GM23338 (cell line): Measurements from ENCODE around the gene NKAPL. TPM values are rescaled to one million over a fixed set of nuclear protein-coding genes. Genes with fewer than 3 reads are reported as not detected.

Experiments used
- ATAC-seq: fragments of 200-7000 bp; cut with Tn5 transposase; 3 replicates; pipeline ENCODE4 v1.9.1; 2020
- DNase-seq: peaks from one replicate; pipeline ENCODE4 v3.0.0-alpha.2; 2015; ENCODE audit warnings: low spot score
- H2AFZ ChIP-seq: fragments of 200-600 bp; sonication (generic); 2 replicates; pipeline ENCODE4 v1.8.0; 2016; ENCODE audit warnings: antibody characterized with exemption, mild to moderate bottlenecking, moderate library complexity
- H3F3A ChIP-seq: fragments of 200-600 bp; sonication (generic); replicated peaks from 2 replicates; pipeline ENCODE4 v1.8.0; 2017; ENCODE audit warnings: antibody characterized with exemption, mixed run types, low read depth
- H3K27ac ChIP-seq: fragments of 200-600 bp; sonication (generic); 2 replicates; pipeline ENCODE4 v1.6.1; 2016; ENCODE audit warnings: low read depth
- H3K27me3 ChIP-seq: fragments of 200-600 bp; sonication (generic); 2 replicates; pipeline ENCODE4 v1.8.0; 2016; ENCODE audit warnings: mild to moderate bottlenecking, mixed run types, moderate library complexity; ENCODE audit not compliant: insufficient read depth
- H3K36me3 ChIP-seq: fragments of 200-600 bp; sonication (generic); 2 replicates; pipeline ENCODE4 v1.8.0; 2016; ENCODE audit warnings: mild to moderate bottlenecking; ENCODE audit not compliant: insufficient read depth
- H3K4me1 ChIP-seq: fragments of 200-600 bp; sonication (generic); 2 replicates; pipeline ENCODE4 v1.8.0; 2016; ENCODE audit warnings: mild to moderate bottlenecking, moderate library complexity; ENCODE audit not compliant: insufficient read depth
- H3K4me2 ChIP-seq: fragments of 200-600 bp; sonication (generic); 2 replicates; pipeline ENCODE4 v1.7.1; 2017; ENCODE audit warnings: mixed run types
- H3K4me3 ChIP-seq: fragments of 200-600 bp; sonication (generic); 2 replicates; pipeline ENCODE4 v1.6.1; 2016; ENCODE audit warnings: mixed run types
- H3K79me2 ChIP-seq: fragments of 200-600 bp; sonication (generic); replicated peaks from 2 replicates; pipeline ENCODE4 v1.8.0; 2017; ENCODE audit warnings: mild to moderate bottlenecking; ENCODE audit not compliant: insufficient read depth
- H3K9me2 ChIP-seq: fragments of 200-600 bp; sonication (generic); 2 replicates; pipeline ENCODE4 v1.8.0; 2017; ENCODE audit not compliant: insufficient read depth
- H4K20me1 ChIP-seq: fragments of 200-600 bp; sonication (generic); replicated peaks from 2 replicates; pipeline ENCODE4 v1.8.0; 2017; ENCODE audit warnings: mild to moderate bottlenecking; ENCODE audit not compliant: insufficient read depth
- H3K27ac Mint-ChIP-seq: 2 replicates; pipeline ENCODE4 v1.8.0; 2020; ENCODE audit warnings: inconsistent platforms, mild to moderate bottlenecking, moderate library complexity, mixed read lengths
- H3K27me3 Mint-ChIP-seq: 3 replicates; pipeline ENCODE4 v1.8.0; 2022; ENCODE audit warnings: low read depth, mild to moderate bottlenecking, moderate library complexity, mixed read lengths, inconsistent platforms; ENCODE audit not compliant: insufficient read depth, poor library complexity
- H3K36me3 Mint-ChIP-seq: 3 replicates; pipeline ENCODE4 v1.8.0; 2021; ENCODE audit warnings: low read depth, mild to moderate bottlenecking, inconsistent platforms, moderate library complexity, mixed read lengths
- H3K4me1 Mint-ChIP-seq: 3 replicates; pipeline ENCODE4 v1.8.0; 2020; ENCODE audit warnings: mild to moderate bottlenecking, inconsistent platforms, mixed read lengths
- H3K4me3 Mint-ChIP-seq: 3 replicates; pipeline ENCODE4 v1.8.0; 2021; ENCODE audit warnings: moderate library complexity, mild to moderate bottlenecking, inconsistent platforms, mixed read lengths
- H3K9me3 Mint-ChIP-seq: 3 replicates; pipeline ENCODE4 v1.8.0; 2020; ENCODE audit warnings: moderate library complexity, mild to moderate bottlenecking, inconsistent platforms, mixed read lengths
- CTCF ChIP-seq, 2 experiments: fragments of 200-600 bp in 1 of 2; sonication (generic) in 1 of 2; conservative IDR thresholded peaks; 2 replicates each; pipeline versions ENCODE4 v1.5.1 to v1.6.1; 2016 to 2017; ENCODE audit warnings: antibody characterized with exemption in 2 of 2, low read depth in 2 of 2, mild to moderate bottlenecking in 2 of 2, moderate library complexity in 1 of 2
- ETS1 ChIP-seq: IDR thresholded peaks from 2 replicates; pipeline ENCODE4 v1.6.1; 2016; ENCODE audit warnings: antibody characterized with exemption
- NANOG ChIP-seq: IDR thresholded peaks from 2 replicates; pipeline ENCODE4 v1.6.1; 2016; ENCODE audit warnings: antibody characterized with exemption, borderline replicate concordance
- POLR2AphosphoS5 ChIP-seq: IDR thresholded peaks from 2 replicates; pipeline ENCODE4 v1.6.1; 2016; ENCODE audit warnings: antibody characterized with exemption, low read depth
- REST ChIP-seq: IDR thresholded peaks from one replicate; pipeline ENCODE4 v1.6.1; 2018; ENCODE audit warnings: antibody characterized with exemption; ENCODE audit not compliant: unreplicated experiment
- STAT1 ChIP-seq: IDR thresholded peaks from one replicate; pipeline ENCODE4 v1.6.1; 2016; ENCODE audit warnings: antibody characterized with exemption; ENCODE audit not compliant: unreplicated experiment
- ZNF114 ChIP-seq: fragments of 250-450 bp; sonication (Bioruptor Pico); IDR thresholded peaks from 2 replicates; pipeline ENCODE4 v1.5.0; 2020; ENCODE audit warnings: mild to moderate bottlenecking, moderate library complexity
- ZNF331 ChIP-seq: fragments of 250-450 bp; sonication (Bioruptor Pico); IDR thresholded peaks from 2 replicates; pipeline ENCODE4 v1.5.0; 2020; ENCODE audit warnings: low read depth, mild to moderate bottlenecking, moderate library complexity
- polyA plus RNA-seq: library from polyadenylated mRNA; unstranded; fragments of >200 nt; fragmentation: Nextera tagmentation; extraction: Ambion mirVana; gene quantifications from 2 replicates; pipeline ENCODE4 v1.2.1, GENCODE V29; 2016
- total RNA-seq: library from RNA; depleted of rRNA; stranded (reverse); fragments of >200 nt; shearing (Covaris generic); gene quantifications from 2 replicates; pipeline ENCODE4 v1.2.3, GENCODE V29; 2014

The NKAPL gene
- total and polyA plus RNA-seq, 2 experiments from 2014 or later: 1.6 to 2.9 TPM

DNA sequence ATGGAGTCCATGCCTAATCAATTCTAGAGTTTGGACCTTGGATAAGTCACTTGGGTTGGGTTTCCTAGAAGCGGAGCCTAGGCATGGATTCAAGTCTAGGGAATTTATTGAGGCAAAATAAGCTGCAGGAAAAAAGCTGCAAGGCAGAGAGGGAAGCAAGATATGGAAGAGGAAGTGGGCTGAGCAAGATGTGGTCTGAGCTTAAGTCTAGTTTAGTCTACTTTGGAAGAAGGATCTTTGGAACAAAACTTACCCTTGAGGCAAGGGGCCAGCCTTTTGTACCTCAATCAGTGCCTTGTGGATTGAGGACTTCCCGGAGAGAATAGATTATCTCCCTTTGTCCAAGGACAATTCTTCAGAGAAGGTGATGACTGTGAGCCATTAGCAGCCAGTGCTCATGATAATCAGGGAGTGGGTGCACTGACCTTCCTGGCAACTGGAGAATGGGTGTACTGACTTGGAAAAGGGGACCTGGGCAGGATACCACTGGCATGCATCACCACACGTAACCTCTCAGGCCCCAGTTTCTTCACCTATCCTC is 23.1 kb upstream of the NKAPL start (continued):
- TF ChIP-seq POLR2AphosphoS5 (no peak), STAT1 (no peak), ZNF331 (CRISPR knock-in tag) (no peak), ZNF114 (CRISPR knock-in tag) (no peak)

GRCh38 chr6:28239636-28240035 is 19.5 kb upstream of the NKAPL start:
- H3K4me3 Mint-ChIP-seq: no peak overlapping the region
- no peaks in the 10 kb centered on the region for H3K27me3 Mint-ChIP-seq
- TF ChIP-seq ZNF114 (CRISPR knock-in tag): no peak
- no peak for TF ChIP-seq REST
- H3K27ac Mint-ChIP-seq: no peak overlapping the region
- Histone ChIP-seq H4K20me1 (no peaks in the 10 kb centered on the region; the same call in 1 of the 2 replicates), H3F3A (no peaks in the 10 kb centered on the region), H3K27ac (no peak overlapping the region), H3K9me2 (no peaks in the 10 kb centered on the region), H3K4me1 (no peaks in the 10 kb centered on the region; the same call in 1 of the 2 replicates), H3K4me2 (no peak overlapping the region), H3K36me3 (peaks cover 6% of the 10 kb centered on the region; the same call in 1 of the 2 replicates), H2AFZ (no peak overlapping the region), H3K79me2 (no peaks in the 10 kb centered on the region), H3K4me3 (no peak overlapping the region), H3K27me3 (no peaks in the 10 kb centered on the region)
- H3K36me3 Mint-ChIP-seq: peaks cover 9% of the 10 kb centered on the region; the same call in 1 of the 3 replicates
- ATAC-seq (no peak), DNase-seq (no peak)
- no peaks in the 10 kb centered on the region; the same call in 2 of the 3 replicates for H3K9me3 Mint-ChIP-seq
- H3K4me1 Mint-ChIP-seq: peaks cover 2% of the 10 kb centered on the region; the same call in 2 of the 3 replicates

DNA sequence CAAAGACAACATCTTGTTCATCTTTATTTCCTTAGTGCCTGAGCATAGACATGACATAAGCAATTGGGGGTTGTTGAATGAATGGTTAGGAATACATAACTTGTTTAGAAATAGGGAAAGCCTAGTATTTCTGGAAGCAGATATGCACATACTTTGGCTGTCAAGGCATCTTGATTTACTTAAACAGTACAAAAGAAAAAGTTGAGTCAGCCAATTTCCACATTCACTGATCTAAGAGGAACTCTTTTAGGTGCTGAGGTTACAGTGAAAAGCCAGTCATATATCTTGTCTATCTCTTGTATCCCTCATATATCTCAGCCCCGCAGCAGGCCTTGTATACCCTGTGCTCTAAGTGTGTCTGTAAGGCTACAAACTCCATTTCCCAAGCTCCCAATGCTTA is 18.6 kb upstream of the NKAPL start:
- H3K27ac Mint-ChIP-seq: no peak overlapping the region
- H3K27me3 Mint-ChIP-seq: no peaks in the 10 kb centered on the region
- Histone ChIP-seq H3K27me3 (no peaks in the 10 kb centered on the region), H3K36me3 (peaks cover 6% of the 10 kb centered on the region; the same call in 1 of the 2 replicates), H4K20me1 (no peaks in the 10 kb centered on the region; the same call in 1 of the 2 replicates), H3K4me1 (no peaks in the 10 kb centered on the region; the same call in 1 of the 2 replicates), H3K4me2 (no peak overlapping the region), H2AFZ (no peak overlapping the region), H3K79me2 (no peaks in the 10 kb centered on the region), H3F3A (no peaks in the 10 kb centered on the region), H3K4me3 (no peak overlapping the region), H3K27ac (no peak overlapping the region), H3K9me2 (no peaks in the 10 kb centered on the region)
- ATAC-seq (no peak), DNase-seq (no peak)
- peaks cover 2% of the 10 kb centered on the region; the same call in 2 of the 3 replicates for H3K4me1 Mint-ChIP-seq
- H3K4me3 Mint-ChIP-seq: no peak overlapping the region
- H3K36me3 Mint-ChIP-seq: peaks cover 17% of the 10 kb centered on the region; the same call in 2 of the 3 replicates
- no peaks in the 10 kb centered on the region; the same call in 2 of the 3 replicates for H3K9me3 Mint-ChIP-seq
- TF ChIP-seq CTCF (conservative IDR thresholded peaks at IDR 0.05; ENCODE audit: low read depth in 2 of 2) (no peak), ETS1 (no peak), NANOG (no peak), ZNF114 (CRISPR knock-in tag) (no peak), ZNF331 (CRISPR knock-in tag) (no peak)
